T follicular helper cell (primary cell): ENCODE results near the gene PIK3CG.
"Not testable (repeated sequence)": the region's sequence is repeated elsewhere in the genome, so short reads cannot be mapped to it uniquely, and the experiment has no call there.

Source experiments
- DNase-seq: peaks from one replicate; pipeline ENCODE4 v3.0.0-alpha.2; 2020; ENCODE audit warnings: low read depth
- total RNA-seq, 2 experiments: gene quantifications; one replicate each; lab custom pipeline; 2026; lab: John Stamatoyannopoulos, UW

Gene PIK3CG
- total RNA-seq, result 44.2 to 93.5 reads per million in 2 experiments

DNA sequence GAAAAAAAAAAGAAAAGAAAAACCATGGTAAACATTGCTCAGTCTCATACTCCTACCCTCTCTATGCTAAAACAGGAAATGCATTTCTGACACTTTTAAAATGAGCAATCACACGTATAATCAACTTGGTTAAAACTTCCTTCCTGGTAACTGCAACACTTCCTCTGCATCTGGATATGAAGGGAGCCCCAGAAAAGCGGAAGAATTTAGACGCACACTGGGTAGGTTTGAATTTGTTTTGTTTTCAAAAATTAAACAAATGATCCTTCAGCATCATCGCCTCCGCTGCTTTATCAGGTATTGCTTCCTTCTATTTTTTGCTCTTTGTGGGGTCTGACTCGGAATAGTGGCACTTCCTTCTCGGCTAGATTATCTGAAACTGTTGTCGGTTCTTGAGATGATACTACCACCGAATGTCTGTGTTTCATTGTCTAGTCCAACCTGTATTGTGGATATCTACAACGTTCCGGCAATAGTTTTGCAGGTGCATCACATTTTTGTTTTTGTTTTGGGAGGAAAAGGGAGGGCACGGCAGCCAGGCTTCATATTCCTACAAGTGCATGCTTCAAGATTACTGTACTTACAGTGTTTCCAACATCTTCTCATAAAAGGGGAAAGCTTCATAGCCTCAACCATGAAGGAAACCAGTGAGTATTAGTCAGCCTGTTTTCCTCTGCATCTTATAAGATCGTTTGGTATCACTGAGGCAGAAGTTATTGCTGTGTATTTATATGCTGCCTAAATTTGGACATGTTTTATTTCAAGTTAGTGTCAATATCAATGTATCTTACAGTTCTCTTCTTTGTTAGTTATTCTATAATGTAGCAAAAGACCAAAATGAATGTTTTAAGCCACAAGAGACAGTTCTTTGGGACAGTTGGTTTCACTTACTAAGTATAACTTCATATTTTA lies at the start of gene PIK3CG:
PIK3CG (plus strand) TSS at position 153 of the 912 bp plus-strand sequence. CDS start 2,280 bp downstream, outside the sequence.
- no peak for DNase-seq

DNA sequence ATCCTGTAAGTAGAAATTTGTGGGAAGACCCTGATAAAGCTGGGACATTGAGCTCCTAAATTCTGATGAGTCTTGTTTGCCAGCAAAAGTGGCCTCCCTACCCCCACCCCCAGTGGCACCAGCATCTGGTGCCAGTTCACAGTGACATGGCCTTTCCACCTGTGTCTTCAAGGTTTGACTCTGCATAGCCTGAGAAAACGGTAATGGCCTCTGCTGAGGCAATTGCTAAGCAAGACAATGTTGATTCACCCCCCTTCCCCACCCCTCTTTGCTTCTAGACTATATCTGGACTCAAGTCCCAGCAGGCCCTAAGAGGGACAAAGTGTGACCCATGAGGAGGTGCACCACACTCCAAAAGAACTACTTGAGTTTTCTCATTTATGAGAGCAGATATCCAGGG lies 48.0 kb upstream of the PIK3CG start:
- no peak for DNase-seq

DNA sequence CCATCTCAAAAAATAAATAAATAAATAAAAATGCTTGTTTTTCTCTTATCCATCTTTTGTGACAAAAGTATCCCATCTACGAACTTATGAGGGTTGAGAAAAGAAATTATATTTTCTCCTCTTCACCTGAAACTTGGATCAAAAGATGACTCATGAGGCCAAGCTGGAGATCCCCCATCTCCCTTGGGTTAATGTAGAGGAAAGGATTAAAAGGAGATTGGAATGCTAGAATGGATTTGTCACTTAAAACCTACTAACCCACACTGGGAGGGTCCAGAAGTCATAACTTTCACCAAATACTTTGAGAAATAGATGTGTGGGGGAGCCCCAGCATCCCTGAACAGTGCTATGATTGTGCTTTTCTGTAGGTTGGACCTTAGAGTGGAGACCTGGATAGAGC lies 46.3 kb upstream of the PIK3CG start:
- DNase-seq, result no peak

DNA sequence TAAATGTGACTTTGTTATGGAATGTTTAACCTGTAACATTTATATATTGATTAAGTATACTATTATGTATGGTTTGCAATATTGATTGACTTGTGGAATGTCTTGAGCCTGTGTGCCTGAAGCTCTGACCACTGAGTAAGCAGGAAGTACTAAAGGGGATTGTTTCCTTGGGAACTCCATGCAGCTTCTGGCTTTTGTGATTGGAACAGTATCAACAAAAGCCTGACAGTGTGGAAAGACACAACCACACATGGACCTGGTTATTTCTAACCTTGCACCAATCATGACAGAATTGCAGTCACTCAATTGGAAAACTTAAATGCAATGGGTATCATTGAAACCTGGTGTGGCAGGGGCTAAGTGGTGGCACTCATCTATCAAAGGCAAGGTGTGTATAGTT lies 45.5 kb upstream of the PIK3CG start:
- DNase-seq, result no peak

DNA sequence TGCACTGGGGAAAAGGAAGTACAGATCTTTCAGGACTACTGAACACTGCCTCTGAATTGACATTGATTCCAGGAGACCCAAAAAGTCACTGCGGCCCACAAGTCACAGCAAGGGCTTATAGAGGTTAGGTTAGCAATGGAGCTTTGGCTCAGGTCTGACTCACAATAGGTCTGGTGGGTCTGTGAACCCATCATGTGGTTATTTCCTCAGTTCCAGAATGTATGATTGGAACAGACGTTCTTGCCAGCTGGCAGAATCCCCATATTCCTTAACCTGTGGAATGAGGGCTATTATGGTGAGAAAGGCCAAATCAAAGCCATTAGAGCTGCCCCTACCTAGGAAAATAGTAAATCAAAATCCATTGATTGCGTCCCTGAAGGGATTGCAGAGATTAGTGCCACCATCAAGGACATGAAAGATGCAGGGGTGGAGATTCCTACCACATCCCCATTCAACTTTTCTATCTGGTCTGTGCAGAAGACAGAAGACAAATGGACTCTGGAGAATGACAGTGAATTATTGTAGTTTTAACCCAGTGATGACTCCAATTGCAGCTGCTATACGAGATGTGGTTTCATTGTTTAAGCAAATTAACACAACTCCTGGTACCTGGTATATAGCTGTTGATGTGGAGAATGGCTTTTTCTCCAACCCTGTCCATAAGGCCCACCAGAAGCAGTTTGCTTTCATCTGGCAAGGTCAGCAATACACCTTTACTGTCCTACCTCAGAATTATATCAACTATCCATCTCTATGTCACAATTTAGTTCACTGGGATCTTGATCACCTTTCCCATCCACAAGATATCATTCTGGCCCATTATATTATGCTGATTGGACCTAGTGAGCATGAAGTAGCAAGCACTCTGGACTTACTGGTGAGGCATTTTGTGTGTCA lies 44.5 kb upstream of the PIK3CG start:
- DNase-seq, result no peak

DNA sequence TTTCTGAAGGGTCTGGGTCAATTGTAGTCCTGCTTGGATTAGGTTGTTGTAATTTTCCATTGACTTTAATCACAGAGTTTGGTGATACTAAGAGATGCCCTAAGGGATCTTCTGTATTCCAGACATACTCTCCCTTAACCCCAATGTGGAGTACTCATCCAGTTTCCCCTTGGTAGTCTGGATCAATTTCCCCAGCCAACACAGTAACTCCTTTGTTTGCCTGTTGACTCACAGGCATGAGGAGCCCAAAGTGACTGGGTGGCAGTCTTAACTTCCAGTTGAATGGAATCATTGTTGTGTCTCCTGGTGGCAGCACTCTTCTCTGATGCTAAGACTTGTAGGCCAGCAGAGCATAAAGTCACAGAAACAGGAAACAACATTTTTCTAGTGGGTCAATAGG lies 41.5 kb upstream of the PIK3CG start:
- DNase-seq, result no peak

DNA sequence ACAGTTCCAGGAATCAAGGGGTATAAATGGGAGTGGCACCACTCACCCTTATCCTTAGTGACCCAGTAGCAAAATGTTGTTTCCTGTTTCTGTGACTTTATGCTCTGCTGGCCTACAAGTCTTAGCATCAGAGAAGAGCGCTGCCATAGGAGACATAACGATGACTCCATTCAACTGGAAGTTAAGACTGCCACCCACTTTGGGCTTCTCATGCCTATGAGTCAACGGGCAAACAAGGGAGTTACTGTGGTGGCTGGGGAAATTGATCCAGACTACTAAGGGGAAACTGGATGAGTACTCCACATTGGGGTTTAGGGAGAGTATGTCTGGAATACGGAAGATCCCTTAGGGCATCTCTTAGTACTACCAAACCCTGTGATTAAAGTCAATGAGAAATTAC lies 40.6 kb upstream of the PIK3CG start:
- DNase-seq, result no peak

DNA sequence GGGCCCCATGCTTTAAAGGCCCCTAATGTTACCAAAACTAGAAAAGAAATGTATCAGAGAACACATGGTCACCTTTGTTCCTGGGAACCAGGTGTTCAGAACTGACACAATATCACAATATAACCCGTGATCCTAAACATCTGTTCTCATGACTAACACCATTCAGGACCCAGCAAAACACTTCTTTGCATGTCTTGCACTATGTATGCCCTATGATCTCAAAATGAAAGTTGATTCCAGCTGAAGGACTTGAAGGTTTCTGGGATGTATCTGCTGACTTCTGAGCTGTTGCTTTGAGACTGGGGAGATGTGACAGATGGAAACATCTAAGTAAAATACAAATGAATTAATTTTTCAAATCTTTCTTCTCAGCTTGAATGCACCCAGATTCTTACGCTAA lies 37.5 kb upstream of the PIK3CG start:
- no peak for DNase-seq

DNA sequence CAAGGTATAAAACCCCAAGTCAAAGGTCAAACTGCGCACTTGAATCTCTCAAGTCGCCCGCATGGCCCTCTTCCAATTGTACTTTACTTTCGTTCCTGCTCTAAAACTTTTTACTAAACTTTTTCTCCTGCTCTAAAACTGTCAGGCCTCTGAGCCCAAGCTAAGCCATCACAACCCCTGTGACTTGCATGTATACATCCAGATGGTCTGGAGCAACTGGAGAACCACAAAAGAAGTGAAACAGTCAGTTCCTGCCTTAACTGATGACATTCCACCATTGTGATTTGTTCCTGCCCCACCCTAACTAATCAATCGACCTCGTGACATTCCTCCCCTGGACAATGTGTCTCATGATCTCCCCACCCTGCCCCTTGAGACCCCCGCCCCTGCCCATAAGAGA lies 35.6 kb upstream of the PIK3CG start:
- no peak for DNase-seq

DNA sequence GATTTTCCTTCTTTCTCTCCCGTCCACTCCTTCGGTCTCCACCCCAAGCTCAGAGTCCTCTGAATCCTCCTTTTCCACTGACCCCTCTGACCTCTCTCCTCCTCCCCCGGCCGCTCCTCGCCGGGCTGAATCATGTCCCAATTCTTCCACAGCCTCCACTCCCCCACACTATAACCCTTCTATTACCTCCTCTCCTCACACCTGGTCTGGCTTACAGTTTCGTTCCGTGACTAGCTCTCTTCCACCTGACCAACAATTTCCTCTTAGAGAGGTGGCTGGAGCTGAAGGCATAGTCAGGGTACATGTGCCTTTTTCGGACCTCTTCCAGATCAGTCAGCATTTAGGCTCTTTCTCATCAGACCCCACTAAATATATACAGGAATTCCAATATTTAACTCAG lies 34.2 kb upstream of the PIK3CG start:
- DNase-seq, result not testable (repeated sequence)

DNA sequence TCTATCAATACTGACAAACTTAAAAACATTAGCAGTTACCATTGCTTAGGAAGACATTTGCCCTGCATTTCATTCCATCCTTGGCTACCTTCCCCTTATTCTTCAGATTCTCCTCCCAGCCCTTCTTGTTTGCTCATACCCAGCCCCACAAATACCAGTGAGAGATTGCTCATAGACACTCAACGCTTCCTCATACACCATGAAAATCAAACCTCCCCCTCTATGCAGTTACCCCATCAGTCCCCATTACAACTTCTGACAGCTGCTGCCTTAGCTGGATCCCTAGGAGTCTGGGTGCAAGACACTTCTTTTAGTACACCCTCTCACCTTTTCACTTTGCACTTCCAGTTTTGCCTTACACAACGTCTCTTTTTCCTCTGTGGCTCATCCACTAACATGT lies 28.3 kb upstream of the PIK3CG start:
- DNase-seq, result no peak

DNA sequence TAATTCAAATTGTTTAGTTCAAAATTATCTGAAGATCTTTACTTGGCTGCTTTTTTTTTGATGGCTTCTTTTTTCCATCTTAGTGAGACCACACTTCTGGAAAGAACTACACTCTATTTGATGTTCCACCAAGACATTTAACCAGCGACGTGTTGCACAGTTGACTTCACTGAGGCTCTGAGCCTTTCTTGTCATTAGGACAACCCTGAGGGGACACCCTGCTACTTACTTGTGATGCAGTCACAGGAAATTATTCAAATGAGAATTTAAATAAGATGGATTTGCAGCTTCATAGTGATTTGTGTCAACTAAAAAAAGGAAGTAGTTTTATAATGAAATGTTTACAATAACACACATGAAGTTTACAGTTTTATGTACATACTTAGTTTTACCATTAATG lies 25.6 kb upstream of the PIK3CG start:
- no peak for DNase-seq

DNA sequence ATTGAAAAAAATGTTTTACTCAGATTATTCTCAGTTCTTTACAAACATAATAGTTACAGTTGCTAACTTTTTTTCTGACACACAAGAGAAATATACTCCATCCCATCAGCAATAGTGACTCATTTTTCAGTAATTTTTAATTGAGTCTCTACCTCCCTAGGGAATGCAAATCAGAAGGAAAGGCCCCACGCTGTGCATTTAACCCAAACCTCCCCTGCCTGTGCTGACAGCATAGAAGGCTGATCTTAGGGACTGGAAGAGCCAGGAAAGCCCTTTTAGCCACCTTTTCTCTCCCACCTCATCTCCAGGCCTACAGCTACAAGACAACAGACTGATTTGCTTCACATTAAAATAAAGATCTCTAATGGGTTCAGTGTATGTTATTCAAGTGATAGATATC lies 24.7 kb upstream of the PIK3CG start:
- no peak for DNase-seq

DNA sequence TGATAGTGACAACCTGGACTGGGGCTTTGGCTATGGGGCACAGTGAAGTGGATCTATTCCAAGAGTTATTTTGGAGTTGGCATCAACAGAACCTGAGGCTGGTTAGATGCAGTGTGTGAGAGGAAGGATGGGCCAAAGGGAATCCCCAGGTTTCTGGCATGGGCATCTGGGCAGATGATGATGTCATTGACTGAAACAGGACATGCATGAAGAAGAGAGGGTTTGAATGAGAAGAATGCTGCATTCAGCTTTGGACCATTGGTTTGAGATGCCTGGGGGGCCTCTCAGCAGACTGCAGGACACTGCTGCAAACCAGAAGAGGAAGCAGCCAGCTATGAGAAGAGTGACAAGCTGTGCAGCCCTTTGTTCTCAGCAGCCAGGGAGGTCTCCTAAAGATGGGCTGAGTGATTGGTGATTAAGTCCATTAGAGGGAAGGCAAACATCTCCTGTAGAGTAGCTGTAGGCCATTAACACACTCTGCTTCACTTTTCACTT lies 23.1 kb upstream of the PIK3CG start:
- no peak for DNase-seq

DNA sequence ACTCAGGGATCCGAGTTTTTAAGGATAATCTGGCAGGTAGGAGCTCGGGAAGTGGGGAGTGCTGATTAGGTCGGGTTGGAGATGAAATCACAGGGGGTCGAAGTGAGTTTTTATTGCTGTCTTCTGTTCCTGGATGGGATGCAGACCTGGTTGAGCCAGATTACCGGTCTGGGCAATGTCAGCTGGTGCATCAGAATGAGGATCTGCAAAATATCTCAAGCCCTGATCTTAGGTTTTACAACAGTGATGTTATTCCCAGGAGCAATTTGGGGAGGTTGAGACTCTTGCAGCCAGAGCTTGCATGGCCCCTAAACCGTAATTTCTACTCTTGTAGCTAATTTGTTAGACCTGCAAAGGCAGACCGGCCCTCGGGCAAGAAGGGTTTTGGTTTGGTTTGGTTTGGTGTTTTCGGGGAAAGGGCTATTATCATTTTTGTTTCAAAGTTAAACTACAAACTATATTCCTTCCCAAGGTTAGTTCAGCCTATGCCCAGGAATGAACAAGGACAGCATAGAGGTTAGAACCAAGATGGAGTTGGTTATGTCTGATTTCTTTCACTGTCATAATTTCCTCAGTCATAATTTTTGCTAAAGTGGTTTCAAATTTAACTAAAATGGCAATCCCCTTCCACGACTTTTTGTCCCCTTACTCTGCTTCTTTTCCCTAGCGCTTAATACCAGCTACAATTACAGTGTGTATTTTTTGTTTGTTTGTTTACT lies 20.6 kb upstream of the PIK3CG start:
- DNase-seq, result no peak

DNA sequence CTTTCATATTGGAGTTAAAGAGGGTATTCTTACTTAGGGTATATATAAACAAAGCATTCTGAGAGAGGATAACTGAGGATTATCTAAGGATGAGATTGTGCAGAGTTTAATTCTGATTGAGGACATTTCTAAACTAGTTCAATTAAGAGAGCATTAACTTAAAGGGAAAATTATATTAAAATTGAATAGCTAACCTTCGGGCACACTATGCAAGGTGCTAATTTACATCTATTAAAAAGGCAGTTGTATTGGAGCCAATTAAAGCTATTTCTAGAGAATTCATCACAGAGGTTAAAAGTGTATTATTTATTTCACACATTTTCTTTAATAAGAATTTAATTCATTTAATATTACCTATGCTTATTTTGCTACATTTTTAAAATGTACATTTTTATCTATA lies 17.0 kb upstream of the PIK3CG start:
- no peak for DNase-seq

DNA sequence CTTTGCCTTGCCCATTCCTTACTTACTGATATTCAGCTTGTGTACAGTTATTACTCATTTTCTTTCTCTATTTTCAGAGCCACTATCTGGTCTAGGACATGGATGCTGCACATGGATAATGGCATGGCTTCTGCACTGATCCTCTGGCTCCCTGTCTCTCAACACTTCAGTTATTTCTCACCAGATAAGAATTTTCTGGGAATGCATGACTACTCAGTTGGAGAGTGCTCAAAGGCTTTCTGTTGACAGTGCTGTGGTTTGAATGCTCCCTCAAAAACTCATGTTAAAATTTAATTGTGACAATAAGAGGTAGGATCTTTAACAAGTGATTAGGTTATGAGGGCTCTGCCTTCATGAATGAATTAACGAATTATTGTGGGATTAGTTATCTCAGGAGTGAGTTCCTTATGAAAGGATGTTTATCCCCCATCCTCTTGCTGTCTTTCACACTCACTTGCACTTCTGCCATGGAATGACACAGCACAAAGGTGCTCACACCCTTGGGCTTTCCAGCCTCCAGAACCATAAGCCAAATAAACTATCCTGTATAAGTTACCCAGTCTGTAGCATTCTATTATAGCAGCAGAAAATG lies 16.1 kb upstream of the PIK3CG start:
- DNase-seq, result no peak

DNA sequence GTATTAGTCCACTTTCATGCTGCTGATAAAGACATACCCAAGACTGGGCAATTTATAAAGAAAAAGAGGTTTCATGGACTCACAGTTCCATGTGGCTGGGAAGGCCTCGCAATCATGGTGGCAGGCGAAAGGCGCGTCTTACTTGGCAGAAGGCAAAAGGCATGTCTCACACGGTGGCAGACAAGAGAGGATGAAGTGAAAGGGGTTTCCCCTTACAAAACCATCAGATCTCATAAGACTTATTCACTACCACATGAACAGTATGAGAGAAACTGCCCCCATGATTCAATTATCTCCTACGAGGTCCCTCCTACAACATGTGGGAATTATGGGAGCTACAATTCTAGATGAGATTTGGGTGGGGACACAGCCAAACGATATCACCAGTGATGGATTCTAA lies 13.4 kb upstream of the PIK3CG start:
- DNase-seq, result not testable (repeated sequence)

DNA sequence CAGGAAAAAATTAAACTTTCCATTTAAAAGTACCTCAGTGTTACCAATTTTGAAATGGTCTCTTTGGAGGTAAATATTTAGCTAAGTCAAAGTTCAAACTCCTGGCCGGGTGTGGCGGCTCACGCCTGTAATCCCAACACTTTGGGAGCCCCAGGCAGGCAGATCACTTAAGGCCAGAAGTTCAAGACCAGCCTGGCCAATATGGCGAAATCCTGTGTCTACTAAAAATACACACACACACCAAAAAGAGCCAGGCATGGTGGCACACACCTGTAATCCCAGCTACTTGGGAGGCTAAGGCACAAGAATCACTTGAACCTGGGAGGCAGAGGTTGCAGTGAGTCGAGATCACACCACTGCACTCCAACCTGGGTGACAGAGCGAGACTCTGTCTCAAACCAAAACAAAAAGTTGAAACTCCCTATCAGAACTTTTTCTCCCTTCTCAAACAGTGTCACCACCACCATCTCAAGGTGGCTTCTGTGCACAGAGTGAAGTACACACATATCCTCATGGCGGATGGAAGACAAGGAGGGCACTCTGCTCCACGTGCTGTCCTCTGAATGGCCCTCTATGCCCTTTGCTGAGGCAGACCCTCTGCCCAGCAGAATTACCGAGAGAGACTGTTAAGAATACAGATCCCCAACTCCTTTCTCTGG lies 11.7 kb upstream of the PIK3CG start:
- DNase-seq, result no peak

DNA sequence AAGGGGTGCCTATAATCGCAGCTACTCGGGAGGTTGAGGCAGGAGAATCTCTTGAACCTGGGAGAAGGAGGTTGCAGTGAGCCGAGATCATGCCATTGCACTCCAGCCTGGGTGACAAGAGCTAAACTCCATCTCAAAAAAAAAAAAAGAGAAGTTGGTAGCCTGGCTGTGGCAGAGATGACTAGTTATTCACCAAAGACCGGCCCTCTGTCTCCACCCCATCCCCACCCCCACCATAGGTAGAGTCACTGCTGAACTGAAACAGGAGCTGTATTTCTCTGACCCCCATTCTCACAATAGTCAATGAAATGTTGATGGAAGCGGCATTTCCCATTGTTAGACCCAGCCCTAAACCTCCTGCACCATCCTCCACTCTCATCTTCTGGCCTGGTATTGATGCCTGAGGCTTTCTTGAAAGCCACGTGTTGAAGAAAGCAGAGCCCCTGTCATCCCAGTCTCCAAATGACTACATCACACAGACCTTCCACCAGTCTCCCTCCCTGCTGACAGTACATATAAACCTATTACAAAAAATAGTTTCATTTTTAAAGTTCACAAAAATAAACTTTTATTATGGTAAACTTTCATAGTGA lies 9.4 kb upstream of the PIK3CG start:
- no peak for DNase-seq
